Amygdala (tissue), 56 donors: ENCODE data around the gene SFT2D3.

Experiments used
- DNase-seq, 56 donors: peaks; one replicate each; lab custom pipeline; 2025; lab: John Stamatoyannopoulos, UW

Gene SFT2D3

GRCh38 chr2:127681288-127681804 is 20.0 kb upstream of the SFT2D3 start:
- peak in 4 of 56 donors; percentile 26 to 28 (median 28) for DNase-seq

GRCh38 chr2:127681976-127682857 is 19.1 kb upstream of the SFT2D3 start:
- no peak for DNase-seq

- DNase-seq: no peak
Observed at GRCh38 chr2:127683056-127683455, 18.2 kb upstream of the SFT2D3 start.

- DNase-seq: no peak
Observed at GRCh38 chr2:127683757-127684156, 17.5 kb upstream of the SFT2D3 start.

- no peak for DNase-seq
Observed at GRCh38 chr2:127685410-127686080, 15.8 kb upstream of the SFT2D3 start.

- no peak for DNase-seq
Observed at GRCh38 chr2:127688405-127688804, 12.9 kb upstream of the SFT2D3 start.

GRCh38 chr2:127690696-127691095 is 10.6 kb upstream of the SFT2D3 start:
- no peak for DNase-seq

GRCh38 chr2:127694986-127695385 is 6.3 kb upstream of the SFT2D3 start:
- no peak for DNase-seq

- peak in 31 of 56 donors; percentile 9 to 79 (median 45) for DNase-seq
Observed at GRCh38 chr2:127695491-127696472, 5.5 kb upstream of the SFT2D3 start.

GRCh38 chr2:127697482-127698180 is 3.7 kb upstream of the SFT2D3 start:
- DNase-seq: no peak

GRCh38 chr2:127698553-127699355 is 2.5 kb upstream of the SFT2D3 start:
- DNase-seq: no peak

- peak in 13 of 56 donors; percentile 9 to 44 (median 28) for DNase-seq
Observed at GRCh38 chr2:127700527-127701192, 637 bp upstream of the SFT2D3 start.

GRCh38 chr2:127701651-127702394 is 526 bp downstream of the SFT2D3 start:
- peak in 36 of 56 donors; percentile 24 to 85 (median 68) for DNase-seq

- DNase-seq: no peak
Observed at GRCh38 chr2:127702395-127703009, 1.2 kb downstream of the SFT2D3 start.

- no peak for DNase-seq
Observed at GRCh38 chr2:127703282-127703681, 2.0 kb downstream of the SFT2D3 start.

- no peak for DNase-seq
Observed at GRCh38 chr2:127704641-127705390, 3.5 kb downstream of the SFT2D3 start.
